Glutamatergic neuron (in vitro differentiated cells): ENCODE results near the gene RNF213. TPM values are rescaled to one million over a fixed set of nuclear protein-coding genes. Genes with fewer than 3 reads are reported as not detected.
A peak's percentile ranks its signal among the peaks of the same experiment; 100 is the strongest.
"Not testable (repeated sequence)": the region's sequence is repeated elsewhere in the genome, so short reads cannot be mapped to it uniquely, and the experiment has no call there.

Experiments
- DNase-seq: peaks from one replicate; pipeline ENCODE4 v3.0.0; 2022
- H3K27ac Mint-ChIP-seq: one replicate; pipeline ENCODE4 v1.8.0; 2020; ENCODE audit warnings: mild to moderate bottlenecking, mixed read lengths, inconsistent platforms; ENCODE audit not compliant: unreplicated experiment
- H3K27me3 Mint-ChIP-seq: one replicate; pipeline ENCODE4 v1.8.0; 2020; ENCODE audit warnings: mild to moderate bottlenecking, moderate library complexity, mixed read lengths, inconsistent platforms; ENCODE audit not compliant: unreplicated experiment
- H3K36me3 Mint-ChIP-seq: one replicate; pipeline ENCODE4 v1.8.0; 2020; ENCODE audit warnings: mild to moderate bottlenecking, mixed read lengths, inconsistent platforms; ENCODE audit not compliant: unreplicated experiment
- H3K4me1 Mint-ChIP-seq: one replicate; pipeline ENCODE4 v1.8.0; 2020; ENCODE audit warnings: mild to moderate bottlenecking, low read depth, mixed read lengths, inconsistent platforms; ENCODE audit not compliant: unreplicated experiment
- H3K4me3 Mint-ChIP-seq: one replicate; pipeline ENCODE4 v1.8.0; 2020; ENCODE audit warnings: mild to moderate bottlenecking, mixed read lengths, inconsistent platforms; ENCODE audit not compliant: unreplicated experiment
- H3K9me3 Mint-ChIP-seq: one replicate; pipeline ENCODE4 v1.8.0; 2020; ENCODE audit warnings: mild to moderate bottlenecking, moderate library complexity, mixed read lengths, inconsistent platforms; ENCODE audit not compliant: unreplicated experiment
- CTCF ChIP-seq: fragments of 200-600 bp; sonication (generic); IDR thresholded peaks from one replicate; pipeline ENCODE4 v1.5.0; 2021; ENCODE audit not compliant: partially characterized antibody, unreplicated experiment
- total RNA-seq: library from RNA; stranded (reverse); fragmentation: NEBNext Ultra II Directional; extraction: Animal tissue kit (Norgen Biotek cat#: 25700); gene quantifications from one replicate; pipeline ENCODE4 v1.2.1, GENCODE V29; 2021; ENCODE audit not compliant: unreplicated experiment

Gene RNF213
- total RNA-seq, 1 donor from 2014 or later = 34.7 TPM

- no peak for TF ChIP-seq CTCF
- H3K27me3 Mint-ChIP-seq = no peaks in the 10 kb centered on the region
- H3K36me3 Mint-ChIP-seq = no peaks in the 10 kb centered on the region
- peaks cover 19% of the 10 kb centered on the region for H3K9me3 Mint-ChIP-seq
- no peak overlapping the region for H3K4me3 Mint-ChIP-seq
- DNase-seq = no peak
- peaks cover 18% of the 10 kb centered on the region for H3K4me1 Mint-ChIP-seq
- no peak overlapping the region for H3K27ac Mint-ChIP-seq
These were observed 6.0 kb upstream of the RNF213 start for GRCh38 chr17:80254396-80255251.

- no peaks in the 10 kb centered on the region for H3K27me3 Mint-ChIP-seq
- no peaks in the 10 kb centered on the region for H3K36me3 Mint-ChIP-seq
- no peak for TF ChIP-seq CTCF
- no peak for DNase-seq
- H3K27ac Mint-ChIP-seq = no peak overlapping the region
- H3K9me3 Mint-ChIP-seq = peaks cover 18% of the 10 kb centered on the region
- peaks cover 20% of the 10 kb centered on the region for H3K4me1 Mint-ChIP-seq
- no peak overlapping the region for H3K4me3 Mint-ChIP-seq
These were observed 4.7 kb upstream of the RNF213 start for GRCh38 chr17:80256034-80256350.

- H3K27me3 Mint-ChIP-seq = peaks cover 4% of the 10 kb centered on the region
- TF ChIP-seq CTCF = no peak
- H3K4me1 Mint-ChIP-seq = peaks cover 29% of the 10 kb centered on the region
- no peak for DNase-seq
- H3K9me3 Mint-ChIP-seq = peaks cover 22% of the 10 kb centered on the region
- H3K4me3 Mint-ChIP-seq = no peak overlapping the region
- peak overlapping the region; percentile 93 for H3K27ac Mint-ChIP-seq
- no peaks in the 10 kb centered on the region for H3K36me3 Mint-ChIP-seq
These were observed 2.9 kb upstream of the RNF213 start for GRCh38 chr17:80257716-80258213.

GRCh38 chr17:80258296-80258695 is 2.4 kb upstream of the RNF213 start:
- not testable (repeated sequence) for DNase-seq, H3K36me3 Mint-ChIP-seq, H3K27me3 Mint-ChIP-seq
- H3K4me1 Mint-ChIP-seq = peaks cover 29% of the 10 kb centered on the region
- peak overlapping the region; percentile 61 for H3K4me3 Mint-ChIP-seq
- peak overlapping the region; percentile 93 for H3K27ac Mint-ChIP-seq
- peaks cover 22% of the 10 kb centered on the region for H3K9me3 Mint-ChIP-seq

- no peaks in the 10 kb centered on the region for H3K36me3 Mint-ChIP-seq
- peak overlapping the region; percentile 88 for H3K4me3 Mint-ChIP-seq
- peaks cover 21% of the 10 kb centered on the region for H3K9me3 Mint-ChIP-seq
- no peak for TF ChIP-seq CTCF
- H3K27ac Mint-ChIP-seq = peak overlapping the region; percentile 89
- H3K4me1 Mint-ChIP-seq = peaks cover 32% of the 10 kb centered on the region
- no peak for DNase-seq
- H3K27me3 Mint-ChIP-seq = peaks cover 4% of the 10 kb centered on the region
These were observed 1.1 kb upstream of the RNF213 start for GRCh38 chr17:80259457-80260068.
